ENCODE data around the gene CCDC33. TPM values are rescaled to one million over a fixed set of nuclear protein-coding genes. Genes with fewer than 3 reads are reported as not detected.

CCDC33 gene
- total RNA-seq, 1 experiment from 2014 or later: not detected

GRCh38 chr15:74212494-74212893 lies 23.6 kb upstream of the CCDC33 start:
- H3K27ac ChIP-seq (ENCODE audit: low read length): no peak overlapping the region
- intact Hi-C loops (cut with micrococcal nuclease; ENCODE audit: unreplicated experiment) (no loop called here), in situ Hi-C loops (cut with HindIII; ENCODE audit: low pct_unique_long_range_greater_than_20kb, low sequenced_read_pairs) (no loop called here)
- peaks cover 4% of the 10 kb centered on the region; the same call in 1 of the 2 replicates for H3K4me1 ChIP-seq (ENCODE audit: control insufficient read depth, insufficient read depth, low read length)
- ChIA-PET CTCF (no interaction called here), POLR2A (no interaction called here)
- no peaks in the 10 kb centered on the region for H3K36me3 ChIP-seq (ENCODE audit: control insufficient read depth, insufficient read depth, low read length)
- no peak for DNase-seq (ENCODE audit: low read depth, low spot score)
- no peaks in the 10 kb centered on the region for H3K9me3 ChIP-seq (ENCODE audit: control insufficient read depth, insufficient read depth, low read depth, low read length)
- H3K27me3 ChIP-seq (ENCODE audit: control insufficient read depth, insufficient read depth, low read length): no peaks in the 10 kb centered on the region
- no TSS peak for BruUV-seq (replicated peaks)
- H3K4me3 ChIP-seq (ENCODE audit: low read depth in 2 of 2, low read length in 2 of 2): no peak overlapping the region
- TF ChIP-seq CTCF (IDR thresholded peaks at IDR 0.05) (no peak), SIN3A (IDR thresholded peaks at IDR 0.05; ENCODE audit: borderline replicate concordance, insufficient read depth, low read depth, low read length) (no peak), TCF7L2 (IDR thresholded peaks at IDR 0.05; ENCODE audit: low read depth, low read length) (no peak), REST (IDR thresholded peaks at IDR 0.05; ENCODE audit: insufficient read depth in 1 of 2, low read depth in 2 of 2, low read length in 1 of 2) (no peak), POLR2AphosphoS5 (IDR thresholded peaks at IDR 0.05; ENCODE audit: low read depth, low read length) (no peak)
- no peak for ATAC-seq

GRCh38 chr15:74213858-74214284 lies 22.3 kb upstream of the CCDC33 start:
- DNase-seq (ENCODE audit: low read depth, low spot score) (no peak), ATAC-seq (no peak)
- Histone ChIP-seq H3K36me3 (ENCODE audit: control insufficient read depth, insufficient read depth, low read length) (no peaks in the 10 kb centered on the region), H3K9me3 (ENCODE audit: control insufficient read depth, insufficient read depth, low read depth, low read length) (no peaks in the 10 kb centered on the region), H3K27me3 (ENCODE audit: control insufficient read depth, insufficient read depth, low read length) (no peaks in the 10 kb centered on the region), H3K4me1 (ENCODE audit: control insufficient read depth, insufficient read depth, low read length) (peaks cover 4% of the 10 kb centered on the region; the same call in 1 of the 2 replicates), H3K27ac (ENCODE audit: low read length) (no peak overlapping the region), H3K4me3 (ENCODE audit: low read depth in 2 of 2, low read length in 2 of 2) (no peak overlapping the region)
- no TSS peak for BruUV-seq (replicated peaks)
- ChIA-PET CTCF (no interaction called here), POLR2A (interaction anchor here (0.7 kb wide), 1 partner anchor 13 kb away, joined by 7 read pairs; no protein-coding TSS in a partner anchor)
- TF ChIP-seq POLR2AphosphoS5 (IDR thresholded peaks at IDR 0.05; ENCODE audit: low read depth, low read length) (no peak), TCF7L2 (IDR thresholded peaks at IDR 0.05; ENCODE audit: low read depth, low read length) (no peak), CTCF (IDR thresholded peaks at IDR 0.05) (no peak), REST (IDR thresholded peaks at IDR 0.05; ENCODE audit: insufficient read depth in 1 of 2, low read depth in 2 of 2, low read length in 1 of 2) (no peak), SIN3A (IDR thresholded peaks at IDR 0.05; ENCODE audit: borderline replicate concordance, insufficient read depth, low read depth, low read length) (no peak)
- in situ Hi-C loops (cut with HindIII; ENCODE audit: low pct_unique_long_range_greater_than_20kb, low sequenced_read_pairs): no loop called here
- intact Hi-C loops (cut with micrococcal nuclease; ENCODE audit: unreplicated experiment): no loop called here

All from Panc1 (cell line).